Immature natural killer cell (primary cell): ENCODE measurements around the gene CHST11. TPM values are rescaled to one million over a fixed set of nuclear protein-coding genes. Genes with fewer than 3 reads are reported as not detected.
"Not testable (repeated sequence)": the region's sequence is repeated elsewhere in the genome, so short reads cannot be mapped to it uniquely, and the experiment has no call there.

Experiments used
- DNase-seq, 3 donors: peaks; one replicate each; pipeline ENCODE4 v3.0.0; 2022; ENCODE audit warnings: mixed read lengths in 1 of 3
- H3K27ac Mint-ChIP-seq, 6 donors: one replicate each; pipeline ENCODE4 v1.8.0; 2020; ENCODE audit warnings: mixed read lengths in 6 of 6, mild to moderate bottlenecking in 5 of 6, inconsistent platforms in 4 of 6, moderate library complexity in 3 of 6
- H3K27me3 Mint-ChIP-seq, 3 donors: one replicate each; pipeline ENCODE4 v1.8.0; 2020 to 2021; ENCODE audit warnings: low read depth in 3 of 3, mild to moderate bottlenecking in 3 of 3, mixed read lengths in 3 of 3, moderate library complexity in 3 of 3, inconsistent platforms in 1 of 3
- H3K36me3 Mint-ChIP-seq, 3 donors: one replicate each; pipeline ENCODE4 v1.8.0; 2020; ENCODE audit warnings: mixed read lengths in 3 of 3, inconsistent platforms in 2 of 3, mild to moderate bottlenecking in 2 of 3
- H3K4me1 Mint-ChIP-seq, 2 donors: one replicate each; pipeline ENCODE4 v1.8.0; 2020; ENCODE audit warnings: inconsistent platforms in 2 of 2, mild to moderate bottlenecking in 2 of 2, mixed read lengths in 2 of 2, moderate library complexity in 1 of 2
- H3K4me3 Mint-ChIP-seq, 5 donors: one replicate each; pipeline ENCODE4 v1.8.0; 2020; ENCODE audit warnings: mild to moderate bottlenecking in 5 of 5, mixed read lengths in 5 of 5, inconsistent platforms in 3 of 5, moderate library complexity in 3 of 5
- H3K9me3 Mint-ChIP-seq, 6 donors: one replicate each; pipeline ENCODE4 v1.8.0; 2020; ENCODE audit warnings: mild to moderate bottlenecking in 6 of 6, mixed read lengths in 6 of 6, inconsistent platforms in 4 of 6, moderate library complexity in 3 of 6
- polyA plus RNA-seq, 3 donors: library from polyadenylated mRNA; unstranded; fragments of 300-500 nt; fragmentation: Illumina TruSeq; gene quantifications; one replicate each; pipeline ENCODE4 v1.2.3, GENCODE V29; 2021

CHST11 gene
- polyA plus RNA-seq, 3 donors from 2014 or later: 42.5 to 90.1 (median 78.4) TPM

- peaks cover 3 to 20% (median 10%) of the 10 kb centered on the region in 3 donors for H3K27me3 Mint-ChIP-seq
- DNase-seq: no peak
- H3K36me3 Mint-ChIP-seq: no peaks in the 10 kb centered on the region
- peak overlapping the region; percentile 78 to 91 (median 87) for H3K27ac Mint-ChIP-seq
- H3K4me1 Mint-ChIP-seq: peaks cover 96 to 98% of the 10 kb centered on the region in 2 donors
- peak overlapping the region in 2 of 5 donors; percentile 1 to 82 for H3K4me3 Mint-ChIP-seq
- H3K9me3 Mint-ChIP-seq: peaks cover 0 to 1% (median 0%) of the 10 kb centered on the region in 6 donors
Measured at GRCh38 chr12:104738331-104738730, 281.6 kb downstream of the CHST11 start.

GRCh38 chr12:104738776-104739642 is 282.3 kb downstream of the CHST11 start:
- peak overlapping the region; percentile 78 to 91 (median 87) for H3K27ac Mint-ChIP-seq
- H3K4me3 Mint-ChIP-seq: peak overlapping the region; percentile 4 to 82 (median 29)
- no peaks in the 10 kb centered on the region for H3K36me3 Mint-ChIP-seq
- H3K9me3 Mint-ChIP-seq: peaks cover 0 to 1% (median 0%) of the 10 kb centered on the region in 6 donors
- DNase-seq: peak in 1 of 3 donors; percentile 19
- peaks cover 96% of the 10 kb centered on the region in 2 donors for H3K4me1 Mint-ChIP-seq
- peaks cover 3 to 20% (median 10%) of the 10 kb centered on the region in 3 donors for H3K27me3 Mint-ChIP-seq

- Mint-ChIP-seq H3K27ac (peak overlapping the region; percentile 78 to 92 (median 85)), H3K4me1 (peaks cover 93 to 98% of the 10 kb centered on the region in 2 donors), H3K9me3 (peaks cover 0 to 1% (median 0%) of the 10 kb centered on the region in 6 donors), H3K36me3 (no peaks in the 10 kb centered on the region), H3K27me3 (peaks cover 3 to 20% (median 5%) of the 10 kb centered on the region in 3 donors), H3K4me3 (peak overlapping the region; percentile 67 to 82 (median 81))
- DNase-seq: peak; percentile 48 to 51 (median 48)
Measured at GRCh38 chr12:104740668-104741067, 283.9 kb downstream of the CHST11 start.

- peak overlapping the region; percentile 78 to 92 (median 85) for H3K27ac Mint-ChIP-seq
- H3K27me3 Mint-ChIP-seq: peaks cover 3 to 20% (median 5%) of the 10 kb centered on the region in 3 donors
- H3K36me3 Mint-ChIP-seq: no peaks in the 10 kb centered on the region
- DNase-seq: no peak
- peaks cover 0 to under 1% (median 0%) of the 10 kb centered on the region in 6 donors for H3K9me3 Mint-ChIP-seq
- peaks cover 93 to 98% of the 10 kb centered on the region in 2 donors for H3K4me1 Mint-ChIP-seq
- H3K4me3 Mint-ChIP-seq: peak overlapping the region; percentile 67 to 82 (median 81)
Measured at GRCh38 chr12:104741077-104741476, 284.3 kb downstream of the CHST11 start.

DNA sequence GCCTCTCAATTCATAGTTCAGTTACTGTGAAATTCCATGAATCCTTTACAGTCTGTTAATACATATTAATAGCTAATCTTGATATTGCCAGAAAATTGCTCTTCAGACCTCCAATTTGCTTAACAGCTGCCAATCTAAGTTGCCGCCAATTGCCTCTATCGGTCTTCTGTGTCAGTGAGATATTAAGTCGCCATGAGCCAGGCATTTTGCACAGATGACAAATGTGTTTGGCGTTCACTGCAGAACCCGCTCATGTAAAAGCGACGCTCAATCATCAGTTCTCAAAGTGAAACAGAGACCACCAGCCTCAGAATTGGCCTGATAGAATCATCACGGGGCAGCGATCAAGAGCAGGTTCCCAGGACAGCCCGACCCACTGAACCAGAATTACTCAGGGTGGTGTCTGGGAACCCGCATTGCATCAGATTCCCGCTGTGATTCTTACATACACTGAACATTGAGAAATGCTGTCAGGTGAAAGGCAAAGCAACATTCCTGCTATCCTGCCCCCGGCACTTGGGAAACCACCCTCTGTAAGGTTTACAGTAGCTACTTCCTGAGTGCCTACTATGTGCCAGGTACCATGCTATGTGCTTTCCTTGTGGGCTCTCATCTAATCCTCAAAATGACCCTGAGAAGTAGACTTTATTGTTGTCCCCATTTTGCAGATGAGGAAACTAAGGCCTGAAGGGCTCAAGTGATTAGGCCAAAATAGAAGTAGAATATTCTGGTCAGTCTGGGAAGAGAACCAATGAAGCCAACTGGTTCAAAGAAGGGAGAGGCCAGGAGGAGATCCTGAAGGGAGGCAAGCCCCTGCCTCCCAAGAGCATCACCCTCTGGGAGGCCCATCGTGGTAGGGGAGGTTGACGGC is 285.0 kb downstream of the CHST11 start:
- Mint-ChIP-seq H3K36me3 (no peaks in the 10 kb centered on the region), H3K4me3 (peak overlapping the region; percentile 67 to 82 (median 81)), H3K4me1 (peaks cover 93 to 98% of the 10 kb centered on the region in 2 donors), H3K27ac (peak overlapping the region; percentile 78 to 92 (median 85)), H3K27me3 (peaks cover 3 to 20% (median 5%) of the 10 kb centered on the region in 3 donors), H3K9me3 (no peaks in the 10 kb centered on the region)
- DNase-seq: no peak

- DNase-seq: no peak
- Mint-ChIP-seq H3K27ac (peak overlapping the region; percentile 4 to 52 (median 34)), H3K27me3 (peaks cover 3 to 20% (median 5%) of the 10 kb centered on the region in 3 donors), H3K4me3 (peak overlapping the region in 1 of 5 donors; percentile 44), H3K9me3 (no peaks in the 10 kb centered on the region), H3K36me3 (no peaks in the 10 kb centered on the region), H3K4me1 (peaks cover 93 to 98% of the 10 kb centered on the region in 2 donors)
Measured at GRCh38 chr12:104742551-104743201, 285.9 kb downstream of the CHST11 start.

DNA sequence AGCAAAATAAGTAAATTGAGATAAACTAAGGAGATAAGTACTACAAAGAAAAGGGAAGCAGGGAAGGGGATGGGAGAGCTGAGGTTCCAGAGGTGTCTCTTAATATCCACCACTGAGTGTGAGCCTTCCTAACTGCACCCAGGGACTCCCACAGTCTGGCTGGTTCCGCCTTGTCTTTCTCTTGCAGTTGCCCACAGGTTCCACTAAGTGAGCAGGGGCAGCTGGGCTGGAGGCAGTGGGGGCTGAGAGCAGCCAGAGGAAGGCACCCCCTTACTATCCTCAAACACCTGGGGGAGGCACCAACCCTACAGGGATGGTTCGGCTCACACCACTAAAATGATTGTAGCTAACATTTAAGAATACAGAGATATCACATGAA is 286.4 kb downstream of the CHST11 start:
- H3K9me3 Mint-ChIP-seq: no peaks in the 10 kb centered on the region
- H3K4me3 Mint-ChIP-seq: peak overlapping the region in 1 of 5 donors; percentile 44
- H3K27ac Mint-ChIP-seq: peak overlapping the region; percentile 2 to 52 (median 28)

DNA sequence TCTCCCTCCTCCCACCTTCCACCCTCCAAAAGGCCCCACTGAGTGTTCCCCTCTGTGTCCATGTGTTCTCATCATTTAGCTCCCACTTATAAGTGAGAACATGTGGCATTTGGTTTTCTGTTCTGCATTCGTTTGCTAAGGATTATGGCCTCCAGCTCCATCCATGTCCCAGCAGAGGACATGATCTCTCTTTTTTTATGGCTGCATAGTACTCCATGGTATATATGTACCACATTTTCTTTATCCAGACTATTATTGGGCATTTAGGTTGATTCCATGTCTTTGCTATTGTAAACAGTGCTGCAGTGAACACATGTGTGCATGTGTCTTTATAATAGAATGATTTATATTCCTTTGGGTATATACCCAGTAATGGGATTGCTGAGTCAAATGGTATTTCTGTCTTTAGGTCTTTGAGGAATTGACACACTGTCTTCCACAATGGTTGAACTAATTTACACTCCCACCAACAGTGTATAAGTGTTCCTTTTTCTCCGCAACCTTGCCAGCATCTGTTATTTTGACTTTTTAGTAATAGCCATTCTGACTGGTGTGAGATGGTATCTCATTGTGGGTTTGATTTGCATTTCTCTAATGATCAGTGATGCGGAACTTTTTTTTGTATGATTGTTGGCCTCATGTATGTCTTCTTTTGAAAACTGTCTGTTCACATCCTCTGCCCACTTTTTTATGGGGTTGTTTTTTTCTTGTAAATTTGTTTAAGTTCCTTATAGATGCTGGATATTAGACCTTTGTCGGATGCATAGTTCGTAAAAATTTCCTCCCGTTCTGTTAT is 287.2 kb downstream of the CHST11 start:
- H3K9me3 Mint-ChIP-seq, H3K36me3 Mint-ChIP-seq, DNase-seq, H3K4me3 Mint-ChIP-seq: not testable (repeated sequence)
- H3K27ac Mint-ChIP-seq: peak overlapping the region in 2 of 6 donors; percentile 9 to 69
- H3K27me3 Mint-ChIP-seq: peaks cover 1 to 13% (median 5%) of the 10 kb centered on the region in 3 donors
- peaks cover 90 to 98% of the 10 kb centered on the region in 2 donors for H3K4me1 Mint-ChIP-seq

More for the DNA sequence above, 286.4 kb downstream of the CHST11 start:
- no peaks in the 10 kb centered on the region for H3K36me3 Mint-ChIP-seq
- peaks cover 93 to 98% of the 10 kb centered on the region in 2 donors for H3K4me1 Mint-ChIP-seq
- no peak for DNase-seq
- H3K27me3 Mint-ChIP-seq: peaks cover 3 to 18% (median 5%) of the 10 kb centered on the region in 3 donors

DNA sequence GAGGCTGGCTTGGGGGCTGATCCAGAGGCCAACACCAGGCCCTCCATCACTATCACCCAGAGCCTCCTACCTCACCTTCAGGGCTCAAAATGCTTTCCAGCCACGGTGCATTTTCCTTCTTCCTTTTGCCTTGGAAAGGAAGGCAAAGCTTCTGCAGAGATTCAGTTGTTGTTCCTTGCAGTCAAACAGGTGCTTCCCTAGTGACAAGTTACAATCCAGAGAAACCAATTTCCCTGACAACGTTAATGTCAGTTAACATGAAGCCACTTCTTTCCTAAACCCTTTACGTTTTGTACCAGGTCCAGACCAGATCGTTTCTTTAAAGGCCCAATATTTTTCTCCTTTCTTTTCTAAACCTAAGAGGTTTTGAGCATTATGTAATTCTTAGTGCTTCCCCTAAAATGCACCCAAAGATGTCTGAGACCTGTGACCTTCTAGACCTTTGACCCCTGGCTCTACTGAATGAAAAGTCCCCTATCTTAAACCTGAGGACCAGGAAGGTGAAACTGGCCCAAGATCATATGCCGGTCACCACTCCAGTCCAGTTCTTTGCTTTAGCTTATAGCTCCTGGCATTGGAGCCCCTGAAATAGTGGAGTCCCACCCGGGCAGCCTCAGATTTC is 289.8 kb downstream of the CHST11 start:
- H3K4me1 Mint-ChIP-seq: peaks cover 84 to 93% of the 10 kb centered on the region in 2 donors
- H3K27ac Mint-ChIP-seq: peak overlapping the region in 5 of 6 donors; percentile 18 to 46 (median 23)
- H3K4me3 Mint-ChIP-seq: no peak overlapping the region
- peaks cover 1 to 6% (median 4%) of the 10 kb centered on the region in 3 donors for H3K27me3 Mint-ChIP-seq
- H3K36me3 Mint-ChIP-seq: no peaks in the 10 kb centered on the region
- no peaks in the 10 kb centered on the region for H3K9me3 Mint-ChIP-seq
- no peak for DNase-seq

- Mint-ChIP-seq H3K4me1 (peaks cover 83 to 93% of the 10 kb centered on the region in 2 donors), H3K36me3 (no peaks in the 10 kb centered on the region), H3K27me3 (peaks cover 1 to 4% (median 4%) of the 10 kb centered on the region in 3 donors), H3K27ac (peak overlapping the region in 1 of 6 donors; percentile 8), H3K9me3 (no peaks in the 10 kb centered on the region), H3K4me3 (peak overlapping the region in 2 of 5 donors; percentile 8 to 46)
- no peak for DNase-seq
Measured at GRCh38 chr12:104747330-104747729, 290.6 kb downstream of the CHST11 start.

DNA sequence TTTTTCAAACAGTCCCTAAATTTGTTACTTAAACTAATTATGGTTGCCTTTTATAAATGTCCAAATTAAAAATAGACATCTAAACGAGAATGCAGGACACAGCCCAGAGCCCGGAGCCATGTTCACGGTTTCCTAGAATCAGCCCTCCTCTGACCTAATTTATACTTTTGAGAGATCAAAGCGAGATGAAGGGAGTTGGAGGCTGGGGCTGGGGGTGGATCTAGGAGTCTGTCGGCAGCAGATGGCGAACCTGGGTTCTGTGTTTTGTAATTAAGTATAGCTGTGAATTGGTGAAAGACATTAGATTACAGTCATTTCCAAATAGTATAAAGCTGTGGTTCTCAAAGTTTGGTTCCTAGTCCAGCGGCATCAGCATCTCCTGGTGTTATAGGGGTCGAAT is 291.2 kb downstream of the CHST11 start:
- Mint-ChIP-seq H3K4me1 (peaks cover 79 to 93% of the 10 kb centered on the region in 2 donors), H3K27me3 (peaks cover 0 to 3% (median 2%) of the 10 kb centered on the region in 3 donors), H3K4me3 (peak overlapping the region in 1 of 5 donors; percentile 8), H3K27ac (peak overlapping the region in 2 of 6 donors; percentile 7 to 37), H3K9me3 (no peaks in the 10 kb centered on the region), H3K36me3 (no peaks in the 10 kb centered on the region)
- no peak for DNase-seq

- H3K9me3 Mint-ChIP-seq: no peaks in the 10 kb centered on the region
- H3K4me3 Mint-ChIP-seq: no peak overlapping the region
- H3K36me3 Mint-ChIP-seq: no peaks in the 10 kb centered on the region
- H3K27ac Mint-ChIP-seq: peak overlapping the region in 1 of 6 donors; percentile 37
- H3K4me1 Mint-ChIP-seq: peaks cover 78 to 94% of the 10 kb centered on the region in 2 donors
- peaks cover under 1 to 3% (median 2%) of the 10 kb centered on the region in 3 donors for H3K27me3 Mint-ChIP-seq
- DNase-seq: no peak
Measured at GRCh38 chr12:104748356-104748755, 291.6 kb downstream of the CHST11 start.
